SKM-1 treated with dmso at 0.1 percent for 144 hours (cell line): ENCODE results near the gene TLE3.

Source experiments
- DNase-seq: peaks from one replicate; lab custom pipeline; 2025; ENCODE audit not compliant: unreplicated experiment; lab: John Stamatoyannopoulos, UW

The TLE3 gene

DNA sequence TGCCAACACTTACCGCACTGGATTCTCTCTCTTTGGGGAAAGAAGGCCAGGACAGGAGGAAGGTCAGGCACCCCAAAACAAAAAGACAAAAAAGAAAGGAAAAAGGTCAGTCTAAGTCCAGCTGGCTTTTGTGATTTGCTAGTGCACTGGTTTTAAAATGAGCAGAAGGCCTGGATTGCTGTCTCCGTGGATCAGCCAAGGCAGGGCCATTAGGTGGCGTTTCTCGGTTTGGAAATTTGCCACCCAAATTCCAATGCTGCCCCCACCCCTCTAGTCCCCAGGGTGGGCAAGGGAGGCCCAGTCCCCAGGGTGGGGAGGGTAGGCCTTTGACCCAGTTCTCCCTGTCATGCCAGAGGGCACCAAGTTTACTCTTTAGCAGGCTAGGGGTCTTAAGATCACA is 33.3 kb downstream of the TLE3 start:
- no peak for DNase-seq

DNA sequence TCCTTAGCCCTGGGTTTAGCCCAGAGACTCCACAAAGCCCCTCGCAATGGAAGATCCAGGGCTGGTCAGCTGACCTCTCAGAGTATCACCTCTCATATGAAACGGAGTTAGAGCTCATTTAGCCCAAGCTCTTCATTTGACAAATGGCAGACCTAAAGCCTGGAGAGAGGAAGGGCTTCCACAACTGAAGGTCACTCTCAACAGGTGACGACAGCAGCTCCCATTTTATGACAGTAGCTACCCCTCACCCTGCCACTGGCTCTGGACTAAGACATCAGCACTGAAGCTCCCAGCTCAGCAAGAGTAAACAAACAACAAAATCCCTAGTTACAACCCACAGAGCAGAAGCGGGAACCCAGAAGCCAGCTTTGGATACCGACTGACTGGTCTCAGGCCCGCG is 33.7 kb downstream of the TLE3 start:
- DNase-seq, result no peak

DNA sequence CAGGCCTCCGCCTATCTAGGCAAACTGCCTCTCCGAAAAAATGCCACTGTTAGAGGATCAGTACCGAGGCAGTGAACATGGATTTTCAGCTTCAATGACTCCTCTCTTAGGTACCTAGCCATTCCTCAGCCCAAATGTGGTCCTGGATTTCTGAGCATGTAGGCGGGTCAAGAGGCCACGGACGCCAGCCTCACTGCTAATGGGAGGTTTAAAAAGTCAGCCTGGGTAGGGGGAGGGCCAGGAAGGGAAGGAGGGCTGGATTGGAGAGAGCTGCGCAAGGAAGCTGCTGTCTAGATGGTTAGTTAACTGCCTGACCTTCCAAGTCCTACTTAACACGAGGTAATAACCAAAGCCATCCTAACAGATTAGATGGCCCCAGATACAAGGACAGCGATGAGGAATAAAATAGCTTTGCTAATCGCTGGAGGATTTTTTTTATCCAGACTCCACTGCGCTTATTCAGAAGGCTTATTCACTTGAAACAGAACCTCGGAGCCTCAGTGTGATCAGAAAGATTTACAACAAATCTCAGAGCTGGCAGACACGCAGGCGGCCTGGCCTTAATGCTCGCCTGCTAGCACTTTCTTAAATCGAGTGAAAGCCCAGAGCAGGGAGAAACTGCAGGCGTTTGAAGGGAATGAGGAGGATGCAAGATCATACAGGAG is 34.3 kb downstream of the TLE3 start:
- no peak for DNase-seq

DNA sequence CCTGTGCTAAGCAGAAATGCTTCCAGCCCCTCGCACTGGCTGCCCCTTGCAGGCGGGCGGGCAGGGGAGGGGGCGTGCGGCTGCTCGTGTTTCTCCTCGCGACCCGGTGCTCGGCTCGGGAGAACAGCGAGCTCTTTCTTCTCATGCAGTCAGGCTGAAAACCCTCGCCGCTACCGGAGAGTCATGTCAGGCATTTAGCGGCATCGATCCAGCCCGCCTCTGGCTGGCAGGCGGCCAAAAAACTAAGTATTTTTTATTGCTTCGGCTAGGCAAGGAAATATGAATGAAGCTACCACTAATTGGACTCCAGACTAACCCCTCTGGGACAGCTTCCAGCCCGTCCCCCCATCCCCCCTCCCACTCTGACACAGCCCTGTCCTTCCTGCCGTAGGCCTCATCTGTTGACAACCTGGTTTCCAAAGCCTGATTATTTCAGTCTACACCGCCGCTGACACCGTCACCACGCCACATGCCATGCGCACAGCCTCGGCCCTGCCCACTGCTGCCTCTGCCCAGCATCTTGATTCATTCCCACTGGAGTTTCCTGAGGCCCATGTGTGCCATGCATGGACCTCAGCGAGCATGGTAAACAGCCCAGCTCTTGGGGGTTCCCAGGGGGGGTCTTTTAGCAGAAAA is 35.3 kb downstream of the TLE3 start:
- DNase-seq, result no peak

DNA sequence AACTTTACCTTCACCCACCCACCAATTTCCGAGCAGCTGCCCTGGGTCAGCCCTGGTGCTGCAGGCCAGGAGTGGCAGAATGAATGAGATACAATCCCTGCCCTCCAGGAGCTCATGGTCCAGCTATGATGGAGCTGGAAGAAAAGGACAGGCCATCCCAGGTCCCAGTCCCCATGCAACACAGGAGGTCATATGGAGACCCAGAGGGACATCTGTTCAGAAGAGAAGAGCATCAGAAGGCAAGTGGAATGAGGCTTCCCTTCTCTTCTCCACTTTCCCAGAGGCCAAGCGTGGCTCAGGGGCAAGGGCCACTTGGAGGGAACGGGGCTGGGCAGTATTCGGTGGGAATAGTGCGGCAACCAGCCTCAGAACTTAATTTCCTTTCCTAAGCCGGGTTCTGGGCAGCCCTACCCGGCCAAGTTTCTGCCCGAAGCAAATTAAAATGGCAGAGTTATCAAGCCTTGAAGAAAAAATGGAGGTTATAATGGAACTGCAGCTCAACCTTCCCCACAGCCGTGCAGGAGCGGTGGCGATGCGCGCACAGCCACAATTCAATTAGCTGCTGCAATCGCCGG is 35.9 kb downstream of the TLE3 start:
- DNase-seq, result no peak

DNA sequence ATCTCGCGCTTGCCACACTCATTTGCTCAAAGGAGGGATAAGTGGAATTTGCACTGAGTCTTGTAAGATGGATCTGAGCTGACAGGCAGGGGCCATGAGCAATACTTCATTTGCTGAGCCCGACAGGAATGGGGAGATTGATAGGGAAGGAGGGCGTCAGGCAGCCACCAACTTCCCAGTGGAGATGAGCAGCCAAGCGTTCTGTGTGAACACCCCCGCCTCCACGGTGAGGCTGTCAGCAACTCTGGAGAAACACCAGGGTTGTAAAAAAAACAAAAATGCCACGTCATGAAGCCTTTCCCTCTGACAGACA is 36.8 kb downstream of the TLE3 start:
- DNase-seq, result no peak

DNA sequence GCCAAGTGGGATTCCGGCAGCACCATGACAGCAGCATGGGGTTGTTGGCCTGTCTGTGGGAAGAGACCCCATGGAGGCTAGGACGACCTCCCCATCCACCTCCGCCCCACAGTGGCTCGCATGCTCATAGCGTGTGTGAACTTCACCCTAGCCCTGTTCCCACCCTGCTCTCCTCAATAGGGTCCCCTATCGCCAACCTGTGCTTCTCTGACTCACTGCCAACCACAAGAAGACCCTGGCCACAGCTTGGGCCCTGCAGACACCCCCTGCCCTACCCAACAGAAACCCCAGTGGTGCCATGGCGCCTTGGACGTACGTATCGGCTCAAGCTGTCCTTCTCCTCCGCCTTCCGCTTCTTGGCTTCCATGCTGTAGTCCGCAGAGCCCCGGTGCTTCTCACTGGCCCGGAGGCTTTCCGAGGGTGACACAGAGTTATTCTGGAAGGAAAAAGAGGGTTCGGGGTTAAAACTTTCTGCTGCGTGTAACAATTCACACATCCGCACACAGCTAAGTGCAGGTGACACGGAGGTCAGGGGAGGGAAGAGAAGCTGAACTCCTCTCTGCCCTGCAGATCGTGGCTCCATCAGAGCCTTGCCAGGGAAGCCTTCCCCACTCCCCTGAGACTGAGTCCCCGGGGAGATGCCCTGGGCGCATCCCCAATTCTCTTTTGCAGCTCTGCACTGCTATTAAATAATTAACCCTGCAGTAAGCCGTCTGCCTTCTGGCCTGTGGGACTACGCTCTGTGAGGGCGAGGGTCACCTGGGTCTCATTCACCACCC is 37.3 kb downstream of the TLE3 start:
- no peak for DNase-seq

DNA sequence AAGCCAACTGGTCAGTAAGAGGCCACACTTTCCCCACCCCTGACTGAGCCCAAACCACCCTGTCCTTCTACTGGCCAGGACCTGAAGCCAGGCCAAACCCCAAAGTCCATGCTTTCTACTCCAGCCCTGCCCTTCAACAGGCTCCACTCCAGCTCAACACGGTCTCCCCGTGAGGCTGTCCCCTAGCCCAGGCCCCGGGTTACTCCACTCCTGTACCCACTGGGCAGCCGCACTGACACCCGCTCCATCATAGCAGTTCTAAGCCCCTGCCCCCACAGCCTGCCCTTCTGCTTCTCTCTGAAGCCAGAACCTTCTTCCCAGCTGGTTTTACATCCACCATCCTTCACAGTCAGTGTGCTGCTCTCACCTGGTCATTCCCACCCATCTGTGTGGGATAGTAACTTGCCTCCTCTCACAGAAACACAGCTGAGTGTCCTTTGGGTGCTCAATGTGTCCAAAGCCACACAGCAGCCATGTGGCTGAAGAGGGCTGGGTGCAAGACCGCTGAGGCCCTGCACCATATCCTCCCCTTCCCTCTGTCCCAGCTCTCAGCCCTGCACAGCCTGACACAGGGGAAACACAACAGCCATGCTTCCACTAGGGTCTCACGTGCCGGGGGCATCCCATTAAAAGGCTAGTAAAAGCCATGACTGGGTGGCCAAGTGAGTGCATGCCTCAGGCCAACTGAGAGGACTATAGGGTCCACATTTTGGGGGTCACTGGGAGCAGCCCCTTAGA is 38.1 kb downstream of the TLE3 start:
- no peak for DNase-seq

DNA sequence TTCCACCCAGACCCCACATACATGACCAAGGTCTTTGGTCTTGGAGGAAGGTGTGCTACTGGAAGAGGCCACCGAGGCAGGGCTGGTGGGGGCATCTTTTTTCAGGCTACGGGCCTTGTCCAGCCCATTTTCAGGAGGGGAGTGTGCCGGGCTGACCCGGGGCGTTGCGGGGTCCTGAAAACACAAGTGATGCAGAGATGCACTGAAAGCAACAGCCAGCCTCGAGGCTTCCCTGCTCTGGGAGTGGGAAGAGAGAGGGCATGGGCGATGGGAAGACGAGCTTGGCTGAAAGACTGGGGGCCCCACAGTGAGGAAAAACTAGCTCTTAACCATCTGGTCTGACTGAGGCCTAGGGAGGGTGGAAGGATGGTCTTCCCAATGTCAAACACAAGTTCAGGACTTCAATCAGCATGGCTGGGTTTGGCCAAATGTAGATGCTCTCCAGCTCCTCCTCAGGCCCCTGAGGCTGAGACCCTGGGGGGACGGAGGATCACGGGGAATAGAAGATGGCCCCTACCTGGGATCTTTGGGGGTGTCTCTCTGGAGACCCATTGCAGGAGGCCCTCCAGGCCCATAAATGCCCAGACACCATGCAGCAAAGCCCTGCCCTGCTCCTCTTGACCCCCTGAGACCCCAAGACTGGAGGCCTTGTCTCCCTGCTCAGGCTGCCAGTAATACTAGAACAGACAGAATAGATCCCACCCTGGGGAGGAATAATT is 38.9 kb downstream of the TLE3 start:
- no peak for DNase-seq

DNA sequence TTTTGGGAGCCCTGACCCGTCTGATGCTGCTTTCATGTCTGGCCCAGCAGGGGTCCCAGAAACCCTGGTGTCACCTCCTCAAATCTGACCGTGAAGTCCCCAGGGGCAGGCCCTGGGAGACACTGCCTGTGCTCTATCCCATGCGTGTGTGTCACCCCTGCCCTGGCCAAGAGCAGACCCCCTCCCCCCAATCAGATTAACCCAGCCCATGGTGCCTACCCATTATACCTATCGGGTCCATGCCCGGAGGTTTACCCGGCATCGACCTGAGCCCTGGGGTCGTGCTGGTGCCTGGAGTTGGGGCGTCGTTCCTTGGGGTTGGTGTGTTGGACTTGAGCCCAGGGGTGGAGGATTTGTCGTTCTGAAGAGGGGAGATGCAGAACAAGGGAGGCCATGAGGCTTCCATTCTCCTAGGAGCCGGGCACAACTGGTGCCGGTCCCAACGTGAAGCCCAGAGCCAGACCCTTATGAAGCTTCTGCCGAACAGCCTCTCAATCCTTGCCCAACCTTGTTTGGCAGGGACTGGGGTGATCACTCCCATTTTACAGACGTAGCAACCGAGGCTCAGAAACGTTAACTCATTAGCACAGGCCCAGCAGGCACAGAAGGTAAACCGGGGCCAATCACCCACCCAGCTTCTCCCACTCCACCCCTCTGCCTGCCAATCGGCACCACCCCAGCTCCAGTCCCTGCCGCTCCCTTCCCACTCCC is 39.6 kb downstream of the TLE3 start:
- no peak for DNase-seq

DNA sequence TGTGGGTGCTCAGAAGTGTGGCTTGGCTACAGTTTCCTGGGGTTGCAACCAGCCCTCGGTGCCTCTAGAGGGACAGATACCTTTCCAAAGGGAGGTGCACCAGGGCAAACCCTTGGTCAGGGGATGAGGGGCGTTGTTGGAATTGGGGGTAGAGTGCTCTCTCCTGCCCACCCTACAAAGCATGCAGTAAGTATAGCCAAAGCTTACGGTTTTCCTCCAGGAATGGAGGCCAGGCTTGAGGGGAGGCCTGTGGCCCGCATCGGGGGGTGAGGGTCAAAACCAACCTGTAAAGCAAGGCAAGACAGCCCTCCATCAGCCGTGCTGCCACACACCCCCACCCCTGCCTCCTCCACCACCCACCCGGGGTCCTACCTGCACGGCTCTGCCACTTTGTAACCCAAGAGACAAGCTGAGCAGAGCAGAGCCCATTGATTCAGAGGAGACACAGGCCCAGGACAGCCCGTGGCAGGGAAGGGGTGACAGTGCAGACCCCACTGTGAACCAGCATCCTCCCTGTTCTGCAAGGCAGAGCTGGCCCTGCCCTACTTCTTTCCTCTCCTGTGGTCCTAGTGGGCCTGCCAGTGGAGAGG is 41.5 kb downstream of the TLE3 start:
- no peak for DNase-seq

DNA sequence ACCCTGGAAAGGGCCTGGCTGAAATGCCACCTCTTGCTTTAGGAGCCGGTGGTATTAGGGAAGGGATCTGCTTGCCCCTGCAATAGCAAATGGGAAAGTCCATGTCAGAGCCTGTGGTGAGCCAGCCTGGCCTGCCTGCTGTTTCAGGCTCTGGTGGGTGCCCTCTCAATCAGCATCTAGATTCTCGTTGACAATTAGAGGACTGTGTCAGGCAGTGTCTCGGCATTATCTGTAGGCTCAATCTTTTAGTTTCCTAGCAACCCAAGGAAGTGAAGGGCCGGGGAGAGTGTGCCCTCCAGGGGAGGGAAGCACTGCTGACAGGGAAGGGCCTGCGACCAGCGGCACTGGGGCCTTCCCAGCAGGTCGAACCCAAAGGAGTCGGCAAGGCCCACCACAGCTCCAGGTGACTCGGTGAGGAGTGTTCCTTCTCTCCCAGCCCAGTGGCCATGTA is 42.1 kb downstream of the TLE3 start:
- DNase-seq, result no peak

DNA sequence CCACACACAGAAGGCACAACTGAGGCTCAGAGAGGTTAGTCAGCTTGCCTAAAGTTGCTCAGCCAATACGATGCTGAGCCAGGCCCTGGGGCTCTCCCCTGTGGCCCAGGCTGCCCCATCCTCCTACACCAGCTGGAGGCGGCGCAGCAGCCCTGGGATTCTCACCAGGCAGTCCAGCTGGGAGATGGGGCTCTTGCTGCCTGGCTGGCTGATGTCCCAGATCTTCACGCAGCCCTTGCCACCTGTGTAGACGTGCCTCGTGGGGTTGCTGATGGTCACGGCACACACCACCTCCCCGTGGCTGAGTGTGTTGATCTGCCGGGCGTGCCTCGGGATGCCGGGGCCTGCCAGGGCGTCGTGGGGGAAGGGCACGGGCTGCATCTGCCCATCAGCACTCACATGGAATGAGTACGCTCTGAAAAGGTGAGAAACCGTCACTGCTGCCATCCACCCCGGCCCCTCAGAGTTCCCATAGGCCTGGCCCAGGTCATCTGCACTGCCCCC is 42.8 kb downstream of the TLE3 start:
- DNase-seq, result no peak

DNA sequence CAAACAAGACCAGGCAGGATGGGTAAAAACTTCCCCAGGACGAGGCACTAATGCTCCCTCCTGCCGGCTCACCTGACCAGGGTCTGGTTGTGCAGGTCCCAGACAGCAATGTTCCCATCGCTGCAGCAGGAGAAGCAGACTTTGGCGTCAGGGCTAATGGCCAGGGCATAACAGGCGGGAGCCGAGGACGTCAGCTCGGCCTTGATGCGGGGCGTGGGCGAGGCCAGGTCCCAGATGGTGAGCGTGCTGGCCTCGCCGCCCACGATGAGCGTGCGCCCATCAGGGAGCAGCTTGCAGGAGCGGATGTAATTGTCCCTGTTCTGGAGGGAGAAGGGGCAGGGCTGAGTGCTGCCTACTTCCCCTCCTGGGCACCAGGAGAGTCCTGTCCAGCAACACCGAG is 43.4 kb downstream of the TLE3 start:
- no peak for DNase-seq

DNA sequence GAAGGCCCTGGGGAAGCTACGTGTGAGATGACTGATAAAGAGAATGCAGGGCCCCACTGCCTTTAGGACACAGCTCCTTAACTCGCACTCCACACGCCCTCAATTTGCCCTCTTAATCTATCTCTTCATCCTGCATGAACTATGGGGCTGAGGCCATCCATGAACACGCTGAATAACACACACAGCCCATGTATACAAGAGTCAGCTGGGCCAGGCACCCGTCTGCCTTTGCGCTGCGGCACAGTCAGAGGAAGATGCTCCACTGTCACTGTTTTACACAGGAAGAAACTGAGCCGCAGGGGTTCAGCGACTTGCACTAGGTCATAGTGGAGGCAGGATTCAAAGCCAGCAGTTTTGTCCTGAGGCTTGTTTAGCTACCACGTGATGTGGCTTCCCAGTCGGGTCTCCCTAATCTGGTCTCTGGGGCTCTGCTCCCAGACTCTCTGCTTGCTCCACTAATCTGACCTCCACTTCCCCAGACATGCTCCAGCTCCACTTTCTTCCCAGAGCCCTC is 43.9 kb downstream of the TLE3 start:
- DNase-seq, result no peak

DNA sequence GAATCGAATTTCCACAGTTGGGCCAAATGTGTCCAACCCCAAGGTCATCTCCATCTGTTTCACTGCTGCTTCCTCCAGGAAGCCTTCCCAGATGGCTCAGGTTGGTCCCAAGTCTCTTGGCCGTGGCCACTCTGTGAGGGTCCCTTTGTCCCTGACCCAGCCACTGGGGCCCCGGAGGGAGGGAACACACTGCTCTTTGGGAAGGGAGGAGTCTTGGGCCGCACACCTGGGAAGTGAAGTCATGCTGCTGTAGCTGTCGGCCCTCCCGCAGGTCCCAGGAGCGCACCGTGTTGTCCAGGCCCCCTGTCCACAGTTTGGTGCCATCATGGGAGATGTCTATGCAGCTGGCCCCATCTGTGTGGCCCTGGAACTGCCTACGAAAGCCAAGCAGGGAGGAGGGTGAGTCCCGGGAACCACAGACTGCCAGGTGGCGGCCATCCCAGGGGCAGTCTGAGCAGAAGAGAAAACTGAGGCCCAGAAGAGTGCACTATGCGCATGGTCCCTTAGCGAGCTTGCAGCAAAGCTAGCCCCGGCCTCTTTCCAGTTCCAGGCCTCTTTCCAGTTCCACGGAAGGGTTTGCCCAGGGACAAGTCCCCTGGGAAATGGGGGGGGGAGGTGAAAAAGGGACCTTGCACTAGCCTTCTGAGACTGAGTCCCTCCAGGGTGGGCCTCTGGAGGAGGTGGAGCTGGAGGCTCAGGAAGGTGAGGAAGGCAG is 44.6 kb downstream of the TLE3 start:
- no peak for DNase-seq

DNA sequence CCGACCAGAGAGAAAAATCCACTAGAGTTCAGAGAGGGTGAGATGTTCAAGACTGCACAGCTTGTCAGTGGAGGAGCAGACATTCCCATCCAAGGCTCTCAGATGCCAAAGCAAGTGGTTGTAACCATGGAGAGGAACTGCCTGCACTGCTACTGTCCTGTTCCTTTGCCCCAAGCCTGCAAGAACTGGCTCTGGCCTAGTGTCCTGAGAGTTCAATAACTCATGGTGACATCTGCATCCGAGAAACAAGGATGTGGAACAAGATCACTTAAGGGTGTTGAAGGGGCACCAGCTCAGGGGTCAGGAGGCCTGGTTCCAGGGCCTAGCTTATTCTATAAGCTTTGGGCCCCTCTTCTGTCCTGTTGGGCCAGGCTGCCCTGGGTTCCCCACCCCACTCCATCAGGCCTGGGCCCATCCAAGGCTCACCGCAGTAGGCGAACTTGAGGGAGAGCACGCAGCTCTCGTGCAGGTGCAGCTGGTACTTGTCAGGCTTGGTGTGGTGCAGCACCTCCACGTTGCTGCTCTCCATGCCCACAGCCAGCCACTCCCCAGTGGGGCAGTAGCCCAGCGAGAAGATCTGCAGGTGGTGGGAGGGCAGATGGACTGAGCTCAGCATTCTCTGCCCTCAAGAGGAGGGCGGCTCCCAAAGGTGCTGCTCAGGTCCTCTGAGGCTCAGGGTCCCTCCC is 45.6 kb downstream of the TLE3 start:
- no peak for DNase-seq

DNA sequence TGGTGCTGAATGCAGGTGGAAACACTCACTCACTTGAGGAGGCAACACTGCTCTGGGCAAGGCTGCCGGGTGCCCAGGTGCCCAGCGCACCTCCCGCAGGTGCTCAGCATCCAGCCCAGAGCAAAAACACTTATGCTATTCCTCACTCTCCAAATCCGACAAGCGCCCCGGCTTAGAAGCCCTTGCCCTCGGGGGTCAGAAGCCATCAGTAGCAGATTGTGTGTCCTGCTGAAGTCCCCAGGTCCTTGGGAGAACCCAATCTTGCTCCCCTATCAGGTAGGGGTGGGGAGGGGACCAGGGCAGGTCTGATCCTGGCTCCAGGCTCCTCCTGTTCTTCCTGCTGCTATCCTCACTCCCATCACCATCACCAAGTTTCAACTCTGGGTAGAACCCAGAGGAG is 46.7 kb downstream of the TLE3 start:
- no peak for DNase-seq
